Neural crest cell (in vitro differentiated cells): ENCODE measurements around the gene MIXL1. TPM values are rescaled to one million over a fixed set of nuclear protein-coding genes. Genes with fewer than 3 reads are reported as not detected.
"Not testable (repeated sequence)": the region's sequence is repeated elsewhere in the genome, so short reads cannot be mapped to it uniquely, and the experiment has no call there.

ENCODE experiments used
- DNase-seq: peaks from one replicate; pipeline ENCODE4 v3.0.0; 2021; ENCODE audit warnings: low read depth, mixed read lengths, low spot score
- H3K27ac Mint-ChIP-seq: one replicate; pipeline ENCODE4 v1.8.0; 2021; ENCODE audit warnings: mild to moderate bottlenecking, mixed read lengths; ENCODE audit not compliant: unreplicated experiment
- H3K27me3 Mint-ChIP-seq: 2 replicates; pipeline ENCODE4 v1.8.0; 2021; ENCODE audit warnings: low read depth, mild to moderate bottlenecking, mixed read lengths
- H3K36me3 Mint-ChIP-seq: 2 replicates; pipeline ENCODE4 v1.8.0; 2021; ENCODE audit warnings: low read depth, mild to moderate bottlenecking, mixed read lengths
- H3K4me1 Mint-ChIP-seq: 2 replicates; pipeline ENCODE4 v1.8.0; 2021; ENCODE audit warnings: mixed read lengths
- H3K4me3 Mint-ChIP-seq: one replicate; pipeline ENCODE4 v1.8.0; 2021; ENCODE audit warnings: mild to moderate bottlenecking, mixed read lengths
- H3K9me3 Mint-ChIP-seq: 2 replicates; pipeline ENCODE4 v1.8.0; 2021; ENCODE audit warnings: mixed read lengths
- CTCF ChIP-seq: fragments of 200-600 bp; sonication (generic); conservative IDR thresholded peaks from 2 replicates; pipeline ENCODE4 v1.5.0; 2021; ENCODE audit warnings: antibody characterized with exemption, mild to moderate bottlenecking
- total RNA-seq: library from RNA; stranded (reverse); gene quantifications from 2 replicates; pipeline ENCODE4 v1.2.1, GENCODE V29; 2021

Gene MIXL1
- total RNA-seq, 1 donor from 2014 or later = 0.37 TPM

- peaks cover 48% of the 10 kb centered on the region for H3K36me3 Mint-ChIP-seq
- H3K4me3 Mint-ChIP-seq = no peak overlapping the region
- DNase-seq = no peak
- H3K27me3 Mint-ChIP-seq = no peaks in the 10 kb centered on the region
- H3K4me1 Mint-ChIP-seq = no peaks in the 10 kb centered on the region
- TF ChIP-seq CTCF = no peak
- H3K9me3 Mint-ChIP-seq = peaks cover 21% of the 10 kb centered on the region
- H3K27ac Mint-ChIP-seq = no peak overlapping the region
Measured at GRCh38 chr1:226261818-226262217, 38.4 kb downstream of the MIXL1 start.

GRCh38 chr1:226268421-226269124 is 45.1 kb downstream of the MIXL1 start:
- H3K36me3 Mint-ChIP-seq = peaks cover 5% of the 10 kb centered on the region
- TF ChIP-seq CTCF = no peak
- no peaks in the 10 kb centered on the region for H3K9me3 Mint-ChIP-seq
- no peak for DNase-seq
- no peak overlapping the region for H3K4me3 Mint-ChIP-seq
- H3K27me3 Mint-ChIP-seq = no peaks in the 10 kb centered on the region
- H3K4me1 Mint-ChIP-seq = no peaks in the 10 kb centered on the region
- H3K27ac Mint-ChIP-seq = no peak overlapping the region

- H3K4me3 Mint-ChIP-seq, H3K27me3 Mint-ChIP-seq, H3K4me1 Mint-ChIP-seq, H3K36me3 Mint-ChIP-seq, H3K9me3 Mint-ChIP-seq, DNase-seq: not testable (repeated sequence)
- peak overlapping the region; percentile 78 for H3K27ac Mint-ChIP-seq
Measured at GRCh38 chr1:226272233-226272902, 48.9 kb downstream of the MIXL1 start.

GRCh38 chr1:226274138-226274537 is 50.7 kb downstream of the MIXL1 start:
- Mint-ChIP-seq H3K9me3 (no peaks in the 10 kb centered on the region), H3K27me3 (no peaks in the 10 kb centered on the region), H3K4me3 (no peak overlapping the region), H3K27ac (no peak overlapping the region), H3K4me1 (no peaks in the 10 kb centered on the region), H3K36me3 (peaks cover 2% of the 10 kb centered on the region)
- TF ChIP-seq CTCF = no peak
- no peak for DNase-seq

GRCh38 chr1:226276077-226276682 is 52.7 kb downstream of the MIXL1 start:
- DNase-seq = no peak
- Mint-ChIP-seq H3K27me3 (no peaks in the 10 kb centered on the region), H3K36me3 (peaks cover 5% of the 10 kb centered on the region), H3K4me1 (no peaks in the 10 kb centered on the region), H3K4me3 (no peak overlapping the region), H3K27ac (no peak overlapping the region), H3K9me3 (no peaks in the 10 kb centered on the region)
- no peak for TF ChIP-seq CTCF

Other genes starting within 250 kb of the MIXL1 start
- 18.1 TPM in 2 replicates for gene SDE2, start 224.3 kb upstream of the MIXL1 start, total RNA-seq
- 991 and 1,004 TPM in 2 replicates for gene H3-3A, start 160.9 kb upstream of the MIXL1 start, total RNA-seq
- gene ACBD3, start 36.9 kb upstream of the MIXL1 start, total RNA-seq = 22.1 and 24.1 TPM in 2 replicates
- gene LIN9, start 85.5 kb downstream of the MIXL1 start, total RNA-seq = 14.0 and 14.8 TPM in 2 replicates
- 313 and 329 TPM in 2 replicates for gene PARP1, start 184.4 kb downstream of the MIXL1 start, total RNA-seq